ENCODE results near the gene KIF11.

Gene KIF11

DNA sequence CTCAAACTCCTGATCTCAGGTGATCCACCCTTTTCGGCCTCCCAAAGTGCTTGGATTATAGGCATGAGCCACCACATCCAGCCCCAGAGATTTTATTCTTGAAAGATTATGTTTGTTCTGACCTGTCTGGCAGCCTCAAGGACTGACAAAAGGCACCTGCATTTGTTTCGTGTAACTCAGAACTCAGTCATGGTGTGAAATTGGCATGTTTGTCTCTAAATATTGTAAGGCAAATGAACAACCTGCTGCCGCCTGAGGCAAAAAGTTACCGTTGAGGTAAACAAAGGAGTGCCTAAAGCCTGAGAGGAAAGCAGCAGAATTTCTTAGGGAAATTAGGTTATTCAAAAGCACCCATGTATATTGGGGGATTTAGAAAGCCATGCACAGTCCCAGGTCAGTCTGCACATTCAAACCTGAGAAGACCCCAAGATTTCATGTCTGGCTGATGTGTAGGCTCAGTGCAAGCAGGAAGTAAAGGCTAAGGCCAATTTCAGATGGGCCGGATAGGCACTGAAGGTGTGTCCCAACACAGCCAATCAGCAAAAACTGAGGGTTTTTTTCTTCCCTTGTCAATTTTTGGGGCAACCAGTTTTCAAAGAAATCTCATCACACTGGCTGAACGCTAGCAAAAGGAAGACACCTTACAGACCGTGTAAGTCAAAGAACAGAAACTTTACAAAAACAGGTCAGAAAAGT lies 63.5 kb downstream of the KIF11 start:
- no peak for DNase-seq
- TF ChIP-seq, protein P1, sequence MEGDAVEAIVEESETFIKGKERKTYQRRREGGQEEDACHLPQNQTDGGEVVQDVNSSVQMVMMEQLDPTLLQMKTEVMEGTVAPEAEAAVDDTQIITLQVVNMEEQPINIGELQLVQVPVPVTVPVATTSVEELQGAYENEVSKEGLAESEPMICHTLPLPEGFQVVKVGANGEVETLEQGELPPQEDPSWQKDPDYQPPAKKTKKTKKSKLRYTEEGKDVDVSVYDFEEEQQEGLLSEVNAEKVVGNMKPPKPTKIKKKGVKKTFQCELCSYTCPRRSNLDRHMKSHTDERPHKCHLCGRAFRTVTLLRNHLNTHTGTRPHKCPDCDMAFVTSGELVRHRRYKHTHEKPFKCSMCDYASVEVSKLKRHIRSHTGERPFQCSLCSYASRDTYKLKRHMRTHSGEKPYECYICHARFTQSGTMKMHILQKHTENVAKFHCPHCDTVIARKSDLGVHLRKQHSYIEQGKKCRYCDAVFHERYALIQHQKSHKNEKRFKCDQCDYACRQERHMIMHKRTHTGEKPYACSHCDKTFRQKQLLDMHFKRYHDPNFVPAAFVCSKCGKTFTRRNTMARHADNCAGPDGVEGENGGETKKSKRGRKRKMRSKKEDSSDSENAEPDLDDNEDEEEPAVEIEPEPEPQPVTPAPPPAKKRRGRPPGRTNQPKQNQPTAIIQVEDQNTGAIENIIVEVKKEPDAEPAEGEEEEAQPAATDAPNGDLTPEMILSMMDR (IDR thresholded peaks at IDR 0.05; ENCODE audit: low read depth, low read length), result no peak
- Histone ChIP-seq H3K36me3 (peaks cover 46% of the 10 kb centered on the region), H3K27ac (no peak overlapping the region), H3K27me3 (ENCODE audit: insufficient read depth, low read depth, severe bottlenecking) (no peaks in the 10 kb centered on the region), H3K9me3 (ENCODE audit: severe bottlenecking) (no peaks in the 10 kb centered on the region), H3K4me3 (ENCODE audit: low read depth, low read length) (no peak overlapping the region)

DNA sequence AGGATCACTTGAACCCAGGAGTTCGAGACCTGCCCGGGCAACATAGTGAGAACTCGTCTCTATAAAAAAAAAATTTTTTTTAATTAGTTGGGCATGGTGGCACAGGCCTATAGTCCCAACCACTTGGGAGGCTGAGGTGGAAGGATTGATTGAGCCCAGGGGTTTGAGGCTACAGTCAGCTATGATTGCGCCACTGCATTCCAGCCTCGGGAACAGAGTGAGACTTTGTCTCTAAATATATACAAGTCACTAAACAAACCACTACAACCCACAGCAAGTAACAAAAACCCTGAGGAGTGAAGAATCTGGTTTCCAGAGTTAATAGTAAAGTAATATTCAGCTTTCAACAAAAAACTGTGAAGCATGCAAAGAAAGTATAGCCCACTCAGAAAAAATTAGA lies 64.1 kb downstream of the KIF11 start:
- no peaks in the 10 kb centered on the region for H3K27me3 ChIP-seq (ENCODE audit: insufficient read depth, low read depth, severe bottlenecking)
- no peak for DNase-seq
- no peak overlapping the region for H3K4me3 ChIP-seq (ENCODE audit: low read depth, low read length)
- TF ChIP-seq, protein P1 (IDR thresholded peaks at IDR 0.05; ENCODE audit: low read depth, low read length), result no peak
- no peaks in the 10 kb centered on the region for H3K9me3 ChIP-seq (ENCODE audit: severe bottlenecking)
- peaks cover 39% of the 10 kb centered on the region for H3K36me3 ChIP-seq
- no peak overlapping the region for H3K27ac ChIP-seq

DNA sequence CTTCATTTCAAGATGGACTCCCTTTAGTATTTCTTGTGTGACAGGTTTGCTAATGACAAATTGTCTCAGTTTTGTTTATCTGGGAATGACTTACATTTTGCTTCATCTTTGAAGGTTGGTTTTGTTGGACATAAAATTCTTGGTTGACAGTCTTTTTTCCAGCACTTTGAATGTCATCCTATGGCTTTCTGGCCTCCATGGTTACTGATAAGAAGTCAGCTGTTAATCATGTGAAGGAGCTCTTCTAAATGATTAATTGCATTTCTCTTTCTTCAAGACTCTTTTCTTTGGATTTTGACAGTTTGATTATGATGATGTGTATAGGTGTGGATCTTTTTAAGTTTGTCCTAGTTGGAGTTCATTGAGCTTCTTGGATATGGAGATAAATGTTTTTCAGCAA lies 69.9 kb downstream of the KIF11 start:
- no peaks in the 10 kb centered on the region for H3K36me3 ChIP-seq
- no peaks in the 10 kb centered on the region for H3K27me3 ChIP-seq (ENCODE audit: insufficient read depth, low read depth, severe bottlenecking)
- H3K4me3 ChIP-seq (ENCODE audit: low read depth, low read length), result no peak overlapping the region
- no peak overlapping the region for H3K27ac ChIP-seq
- DNase-seq, result no peak
- no peaks in the 10 kb centered on the region for H3K9me3 ChIP-seq (ENCODE audit: severe bottlenecking)
- TF ChIP-seq, protein P1 (IDR thresholded peaks at IDR 0.05; ENCODE audit: low read depth, low read length), result no peak

DNA sequence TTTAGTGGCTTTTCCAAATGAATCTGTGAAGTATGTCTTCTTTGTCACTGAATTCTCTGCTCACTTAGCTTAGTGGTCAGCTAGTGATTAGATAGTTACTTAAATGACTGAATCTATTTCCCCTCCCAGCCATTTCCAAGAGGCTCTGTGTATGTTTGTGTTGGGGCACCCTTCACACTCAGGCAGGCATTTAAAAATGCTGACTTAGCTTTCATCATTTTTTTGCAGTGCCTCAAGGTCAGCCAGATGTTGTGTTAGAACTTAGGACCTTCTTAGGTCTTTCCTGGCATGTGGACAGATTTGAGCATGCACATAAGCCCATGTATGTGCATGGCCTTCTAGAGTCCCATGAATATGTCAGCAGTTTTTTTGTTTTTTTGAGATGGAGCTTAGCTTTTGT lies 71.4 kb downstream of the KIF11 start:
- Histone ChIP-seq H3K27ac (no peak overlapping the region), H3K4me3 (ENCODE audit: low read depth, low read length) (no peak overlapping the region), H3K9me3 (ENCODE audit: severe bottlenecking) (no peaks in the 10 kb centered on the region), H3K36me3 (no peaks in the 10 kb centered on the region), H3K27me3 (ENCODE audit: insufficient read depth, low read depth, severe bottlenecking) (no peaks in the 10 kb centered on the region)
- DNase-seq, result no peak
- TF ChIP-seq, protein P1 (IDR thresholded peaks at IDR 0.05; ENCODE audit: low read depth, low read length), result no peak

DNA sequence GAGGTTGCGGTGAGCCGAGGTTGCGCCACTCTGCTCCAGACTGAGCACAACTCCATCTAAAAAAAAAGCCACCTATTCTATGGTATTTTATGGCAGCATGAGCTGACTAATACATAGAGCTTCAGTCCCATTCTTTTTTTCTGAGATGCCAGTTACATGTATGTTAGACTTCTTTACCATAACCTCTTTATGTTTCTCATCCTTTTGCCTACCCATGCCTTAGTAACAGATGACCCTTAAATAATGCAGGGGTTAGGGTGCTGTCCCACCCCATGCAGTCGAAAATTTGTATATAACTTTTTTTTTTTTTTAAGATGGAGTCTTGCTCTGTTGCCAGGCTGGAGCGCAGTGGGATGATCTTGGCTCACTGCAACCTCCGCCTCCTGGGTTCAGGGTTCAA lies 74.1 kb downstream of the KIF11 start:
- H3K9me3 ChIP-seq (ENCODE audit: severe bottlenecking), result no peaks in the 10 kb centered on the region
- DNase-seq, result no peak
- no peaks in the 10 kb centered on the region for H3K36me3 ChIP-seq
- no peak overlapping the region for H3K27ac ChIP-seq
- H3K4me3 ChIP-seq (ENCODE audit: low read depth, low read length), result no peak overlapping the region
- TF ChIP-seq, protein P1 (IDR thresholded peaks at IDR 0.05; ENCODE audit: low read depth, low read length), result no peak
- H3K27me3 ChIP-seq (ENCODE audit: insufficient read depth, low read depth, severe bottlenecking), result no peaks in the 10 kb centered on the region

DNA sequence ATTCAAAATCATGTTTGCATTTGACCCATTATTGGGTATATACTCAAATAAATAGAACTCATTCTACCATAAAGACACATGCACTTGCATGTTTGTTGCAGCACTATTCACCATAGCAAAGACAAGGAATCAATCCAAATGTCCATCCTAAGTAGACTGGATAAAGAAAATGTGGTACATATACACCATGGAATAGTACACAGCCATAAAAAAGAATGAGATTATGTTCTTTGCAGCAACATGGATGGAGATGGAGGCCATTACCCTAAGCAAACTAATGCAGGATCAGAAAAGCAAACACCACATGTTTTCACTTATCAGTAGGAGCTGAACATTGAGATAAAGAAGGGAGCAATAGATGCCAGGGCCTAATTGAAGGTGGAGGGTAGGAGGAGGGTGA lies 84.8 kb downstream of the KIF11 start:
- no peaks in the 10 kb centered on the region for H3K36me3 ChIP-seq
- TF ChIP-seq, protein P1 (IDR thresholded peaks at IDR 0.05; ENCODE audit: low read depth, low read length), result no peak
- no peaks in the 10 kb centered on the region for H3K9me3 ChIP-seq (ENCODE audit: severe bottlenecking)
- no peak overlapping the region for H3K27ac ChIP-seq
- H3K27me3 ChIP-seq (ENCODE audit: insufficient read depth, low read depth, severe bottlenecking), result no peaks in the 10 kb centered on the region
- H3K4me3 ChIP-seq (ENCODE audit: low read depth, low read length), result no peak overlapping the region
- DNase-seq, result no peak
